H1 (cell line): ENCODE measurements around the gene SERPINB2. TPM values are rescaled to one million over a fixed set of nuclear protein-coding genes. Genes with fewer than 3 reads are reported as not detected.

ENCODE experiments used
- CTCF ChIA-PET: fragments of 300-600 bp; sonication (Branson Sonifier 250); formaldehyde crosslinking; loops from one replicate; lab custom pipeline; 2021; ENCODE audit not compliant: partially characterized antibody; lab: Charles Lee
- POLR2A ChIA-PET: fragments of 300-600 bp; sonication (Branson Sonifier 250); formaldehyde crosslinking; loops from one replicate; lab custom pipeline; 2021; ENCODE audit warnings: inconsistent platforms; ENCODE audit not compliant: partially characterized antibody; lab: Charles Lee
- DNase-seq, 2 experiments: peaks; one replicate each; pipeline versions ENCODE4 v3.0.0 to v3.0.0-alpha.2; 2010 to 2022; ENCODE audit warnings: low spot score in 2 of 2, low read depth in 1 of 2, mixed read lengths in 1 of 2
- FAIRE-seq: peaks from 2 replicates; lab custom pipeline; 2011; peaks lifted over from hg19 to GRCh38; lab: Jason Lieb, UNC
- H2AFZ ChIP-seq: 2 replicates; pipeline ENCODE4 v1.8.1; 2012; ENCODE audit warnings: low read length, inconsistent platforms
- H2AK5ac ChIP-seq: 2 replicates; pipeline ENCODE4 v1.6.1; 2013; ENCODE audit warnings: low read depth, low read length
- H2BK120ac ChIP-seq: replicated peaks from 2 replicates; pipeline ENCODE3; 2013; ENCODE audit warnings: low read depth, low read length, inconsistent platforms
- H2BK12ac ChIP-seq: 2 replicates; pipeline ENCODE4 v1.6.1; 2013; ENCODE audit warnings: low read depth, low read length
- H2BK15ac ChIP-seq: 2 replicates; pipeline ENCODE4 v1.6.1; 2013; ENCODE audit warnings: low read length
- H2BK20ac ChIP-seq: 2 replicates; pipeline ENCODE4 v1.6.1; 2013; ENCODE audit warnings: low read length
- H2BK5ac ChIP-seq: 2 replicates; pipeline ENCODE4 v1.6.1; 2013; ENCODE audit warnings: low read depth, low read length
- H3K14ac ChIP-seq: 2 replicates; pipeline ENCODE4 v1.6.1; 2013; ENCODE audit warnings: inconsistent platforms; ENCODE audit not compliant: insufficient read length
- H3K18ac ChIP-seq: 2 replicates; pipeline ENCODE4 v1.6.1; 2013; ENCODE audit warnings: low read length; ENCODE audit errors: extremely low read depth
- H3K23ac ChIP-seq: 2 replicates; pipeline ENCODE4 v1.6.1; 2013; ENCODE audit warnings: inconsistent platforms; ENCODE audit not compliant: insufficient read length
- H3K23me2 ChIP-seq: 2 replicates; pipeline ENCODE4 v1.6.1; 2013; ENCODE audit warnings: low read depth, low read length
- H3K27ac ChIP-seq: 2 replicates; pipeline ENCODE4 v1.6.1; 2011; ENCODE audit warnings: low read depth, low read length, inconsistent platforms
- H3K27me3 ChIP-seq, 4 experiments: replicated peaks in 1 of 4; 1 replicate in 1 of 4; 2 replicates in 3 of 4; pipeline versions ENCODE4 v1.6.1 to v1.8.1; 2011 to 2013; ENCODE audit warnings: low read length in 3 of 4, mild to moderate bottlenecking in 3 of 4, inconsistent platforms in 2 of 4, mixed read lengths in 2 of 4, moderate library complexity in 1 of 4; ENCODE audit not compliant: control insufficient read depth in 3 of 4, insufficient read depth in 3 of 4; ENCODE audit errors: extremely low read depth in 1 of 4
- H3K36me3 ChIP-seq, 4 experiments: 2 replicates each; pipeline versions ENCODE4 v1.6.1 to v1.8.1; 2011 to 2013; ENCODE audit warnings: mild to moderate bottlenecking in 4 of 4, low read length in 3 of 4, moderate library complexity in 2 of 4, control low read depth in 1 of 4, inconsistent platforms in 1 of 4; ENCODE audit not compliant: insufficient read depth in 4 of 4, control insufficient read depth in 2 of 4
- H3K4ac ChIP-seq: replicated peaks from 2 replicates; pipeline ENCODE3; 2013; ENCODE audit warnings: low read length, low read depth, mixed read lengths, inconsistent platforms; ENCODE audit not compliant: insufficient read length
- H3K4me1 ChIP-seq, 4 experiments: replicated peaks in 1 of 4; 1 replicate in 1 of 4; 2 replicates in 3 of 4; pipeline versions ENCODE4 v1.6.1 to v1.8.1; 2011 to 2013; ENCODE audit warnings: low read length in 3 of 4, inconsistent platforms in 2 of 4, mixed read lengths in 1 of 4; ENCODE audit not compliant: insufficient read depth in 4 of 4, control insufficient read depth in 3 of 4
- H3K4me2 ChIP-seq, 2 experiments: 2 replicates each; pipeline versions ENCODE4 v1.6.1 to v1.8.1; 2011 to 2013; ENCODE audit warnings: low read depth in 2 of 2, low read length in 2 of 2, control low read depth in 1 of 2, inconsistent platforms in 1 of 2, mild to moderate bottlenecking in 1 of 2; ENCODE audit not compliant: insufficient read depth in 1 of 2
- H3K4me3 ChIP-seq, 4 experiments: fragments of 200-600, 300-600 bp in 1 of 4; sonication (generic), shearing (Covaris generic), sonication (Bioruptor Twin) in 1 of 4; 2 replicates each; pipeline versions ENCODE4 v1.5.1 to v1.8.1; 2011 to 2016; ENCODE audit warnings: low read length in 4 of 4, low read depth in 3 of 4, control low read depth in 2 of 4, inconsistent platforms in 2 of 4, mild to moderate bottlenecking in 2 of 4, mixed read lengths in 1 of 4, moderate library complexity in 1 of 4; ENCODE audit not compliant: insufficient read depth in 2 of 4; ENCODE audit errors: extremely low read depth in 1 of 4
- H3K56ac ChIP-seq: replicated peaks from 2 replicates; pipeline ENCODE3; 2013; ENCODE audit warnings: low read depth, mild to moderate bottlenecking, mixed read lengths, low read length, inconsistent platforms; ENCODE audit not compliant: insufficient read length
- H3K79me1 ChIP-seq: 2 replicates; pipeline ENCODE4 v1.6.1; 2013; ENCODE audit warnings: low read depth, low read length, control low read depth
- H3K79me2 ChIP-seq, 2 experiments: 2 replicates each; pipeline versions ENCODE4 v1.6.1 to v1.8.1; 2012 to 2013; ENCODE audit warnings: low read length in 2 of 2, mild to moderate bottlenecking in 2 of 2, inconsistent platforms in 1 of 2; ENCODE audit not compliant: insufficient read depth in 2 of 2, control insufficient read depth in 1 of 2
- H3K9ac ChIP-seq, 4 experiments: replicated peaks in 1 of 4; 1 replicate in 1 of 4; 2 replicates in 3 of 4; pipeline versions ENCODE4 v1.6.1 to v1.8.1; 2011 to 2013; ENCODE audit warnings: low read depth in 3 of 4, low read length in 3 of 4, control low read depth in 2 of 4, mild to moderate bottlenecking in 2 of 4, moderate library complexity in 2 of 4, inconsistent platforms in 1 of 4; ENCODE audit errors: extremely low read depth in 1 of 4
- H3K9me3 ChIP-seq, 2 experiments: 2 replicates each; pipeline versions ENCODE4 v1.6.1 to v1.8.1; 2012 to 2013; ENCODE audit warnings: mild to moderate bottlenecking in 2 of 2, moderate library complexity in 2 of 2, control low read depth in 1 of 2, inconsistent platforms in 1 of 2, low read depth in 1 of 2, low read length in 1 of 2, mixed read lengths in 1 of 2; ENCODE audit not compliant: insufficient read depth in 2 of 2
- H4K20me1 ChIP-seq, 2 experiments: replicated peaks in 1 of 2; 2 replicates each; pipeline versions ENCODE3 to v1.8.1; 2011 to 2013; ENCODE audit warnings: inconsistent platforms in 2 of 2, low read length in 2 of 2, mild to moderate bottlenecking in 1 of 2; ENCODE audit not compliant: insufficient read depth in 2 of 2, control insufficient read depth in 1 of 2
- H4K5ac ChIP-seq: 2 replicates; pipeline ENCODE4 v1.6.1; 2013; ENCODE audit warnings: low read length, low read depth, mixed read lengths, inconsistent platforms; ENCODE audit not compliant: insufficient read length
- H4K8ac ChIP-seq: 2 replicates; pipeline ENCODE4 v1.8.0; 2013; ENCODE audit warnings: mild to moderate bottlenecking, moderate library complexity, low read length, inconsistent platforms; ENCODE audit not compliant: insufficient read depth; ENCODE audit errors: extremely low read depth
- H4K91ac ChIP-seq: replicated peaks from 2 replicates; pipeline ENCODE3; 2013; ENCODE audit warnings: low read length, mixed read lengths, inconsistent platforms; ENCODE audit not compliant: insufficient read length
- ATF3 ChIP-seq: IDR thresholded peaks from 2 replicates; pipeline ENCODE4 v1.6.1; 2011; ENCODE audit warnings: low read depth, mild to moderate bottlenecking, low read length; ENCODE audit not compliant: insufficient read depth
- BRCA1 ChIP-seq: IDR thresholded peaks from 2 replicates; pipeline ENCODE4 v1.6.1; 2012; ENCODE audit warnings: low read depth, low read length, improper control_type of control experiment
- CBX8 ChIP-seq: fragments of 300-800, 300-1000 bp; sonication (generic); IDR thresholded peaks from 2 replicates; pipeline ENCODE4 v1.7.1; 2016; ENCODE audit warnings: low read depth, low read length, borderline replicate concordance
- CREB1 ChIP-seq: IDR thresholded peaks from 2 replicates; pipeline ENCODE4 v1.6.1; 2012; ENCODE audit warnings: inconsistent platforms
- CTCF ChIP-seq, 3 experiments: IDR thresholded peaks; 1 replicate in 2 of 3; 2 replicates in 1 of 3; pipeline versions ENCODE4 v1.5.1 to v1.6.1; 2011; ENCODE audit warnings: low read length in 3 of 3, mild to moderate bottlenecking in 3 of 3, inconsistent platforms in 2 of 3, low read depth in 1 of 3, moderate library complexity in 1 of 3; ENCODE audit not compliant: insufficient read depth in 1 of 3; ENCODE audit errors: control extremely low read depth in 1 of 3
- EZH2 ChIP-seq: fragments of 200-600 bp; sonication (generic); IDR thresholded peaks from 2 replicates; pipeline ENCODE4 v1.7.1; 2012; ENCODE audit warnings: low read depth, mild to moderate bottlenecking, moderate library complexity, low read length, inconsistent platforms; ENCODE audit not compliant: severe bottlenecking
- JUND ChIP-seq: IDR thresholded peaks from 2 replicates; pipeline ENCODE4 v1.6.1; 2011; ENCODE audit warnings: mild to moderate bottlenecking, improper control_type of control experiment, low read length
- RBBP5 ChIP-seq: IDR thresholded peaks from 2 replicates; pipeline ENCODE4 v1.7.1; 2012; ENCODE audit warnings: low read depth, mild to moderate bottlenecking, inconsistent platforms, low read length, moderate library complexity, borderline replicate concordance
- RXRA ChIP-seq: IDR thresholded peaks from 2 replicates; pipeline ENCODE4 v1.6.1; 2011; ENCODE audit warnings: low read depth, mild to moderate bottlenecking, low read length, moderate library complexity; ENCODE audit not compliant: insufficient read depth
- SP4 ChIP-seq: IDR thresholded peaks from 2 replicates; pipeline ENCODE4 v1.6.1; 2012; ENCODE audit warnings: low read length, inconsistent platforms
- WGBS, 2 experiments: shearing (Covaris generic) in 1 of 2; methylation state at CpG; one replicate each; pipeline versions ENCODE4 v1.1.6 to v1.1.7; 2013 to 2015; ENCODE audit warnings: low lambda C conversion rate in 2 of 2, mixed read lengths in 2 of 2, inconsistent platforms in 1 of 2, low coverage in 1 of 2, missing lambda C conversion rate in 1 of 2; ENCODE audit not compliant: insufficient replicate concordance in 2 of 2, insufficient coverage in 1 of 2, insufficient read length in 1 of 2; ENCODE audit errors: extremely low coverage in 1 of 2, missing lambda C conversion rate in 1 of 2; 5-methylcytosine and 5-hydroxymethylcytosine counted together
- polyA plus RNA-seq, 7 experiments: library from polyadenylated mRNA; depleted of rRNA in 3 of 7; stranded (reverse) in 5 of 7; unstranded in 2 of 7; fragments of >200 nt in 5 of 7; fragments of 200-250 nt in 2 of 7; gene quantifications; 1 replicate in 5 of 7; 2 replicates in 1 of 7; 4 replicates in 1 of 7; pipeline versions ENCODE4 v1.2.1 to v1.2.3, GENCODE V29; 2011 to 2013; ENCODE audit warnings: missing spikeins in 2 of 7, mixed read lengths in 2 of 7
- total RNA-seq: library from RNA; stranded (reverse); fragmentation: NEBNext Ultra II Directional; extraction: Animal tissue kit (Norgen Biotek cat#: 25700); gene quantifications from 2 replicates; pipeline ENCODE4 v1.2.1, GENCODE V29; 2021

SERPINB2 gene
- total and polyA plus RNA-seq, 2 of the 8 experiments (the other 6 are each of a cell fraction or from before 2014, with no cell fraction given) = not detected

DNA sequence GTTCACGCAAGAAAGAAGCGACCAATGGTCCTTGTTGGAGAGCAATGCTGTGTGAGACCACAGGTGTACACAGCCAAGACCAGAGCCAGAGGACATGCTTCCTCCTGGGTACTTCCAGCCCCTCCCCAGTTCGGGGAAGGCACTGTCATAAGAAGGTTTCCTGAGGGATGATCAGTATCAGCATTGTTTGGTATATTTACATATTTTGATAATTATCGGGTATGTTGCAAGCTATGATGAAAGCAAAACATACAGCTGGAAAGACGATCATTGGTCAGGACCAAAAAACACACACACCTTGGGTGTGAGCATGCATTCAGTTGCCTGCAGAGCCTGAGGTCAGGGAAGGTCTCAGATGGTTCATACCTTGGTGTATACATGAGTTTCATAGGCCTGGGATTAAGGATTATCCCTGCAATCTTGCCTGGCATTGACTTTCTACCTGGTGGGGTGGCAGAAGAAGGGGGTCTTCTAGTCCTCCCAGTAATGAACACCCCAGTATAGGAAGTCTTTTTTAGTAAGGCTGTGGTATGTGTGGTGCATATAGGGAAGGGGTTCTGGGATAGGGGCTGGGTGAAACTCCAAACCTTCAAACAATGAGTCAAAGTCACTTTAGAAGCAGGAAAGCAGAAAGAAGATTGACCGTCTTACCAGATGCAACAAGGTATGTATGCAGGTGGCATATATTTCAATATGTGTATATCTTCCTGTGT lies 2.9 kb downstream of the SERPINB2 start:
- DNase-seq (no peak), FAIRE-seq (no peak)
- Histone ChIP-seq H4K5ac (no peak overlapping the region), H2AK5ac (no peak overlapping the region), H2AFZ (no peak overlapping the region), H3K27me3 (no peaks in the 10 kb centered on the region), H3K4me1 (no peaks in the 10 kb centered on the region), H2BK15ac (no peak overlapping the region), H3K4me3 (no peak overlapping the region), H3K56ac (no peak overlapping the region), H3K4me2 (no peak overlapping the region), H3K9me3 (no peaks in the 10 kb centered on the region), H3K23me2 (no peaks in the 10 kb centered on the region), H3K79me2 (no peaks in the 10 kb centered on the region), H2BK120ac (no peak overlapping the region), H3K27ac (no peak overlapping the region), H2BK20ac (no peak overlapping the region), H3K18ac (no peak overlapping the region), H4K91ac (no peak overlapping the region), H2BK12ac (no peak overlapping the region), H3K9ac (no peak overlapping the region), H4K8ac (no peak overlapping the region; the same call in 1 of the 2 replicates), H2BK5ac (no peak overlapping the region), H3K4ac (no peak overlapping the region), H3K79me1 (no peaks in the 10 kb centered on the region), H3K36me3 (no peaks in the 10 kb centered on the region), H3K23ac (no peak overlapping the region), H3K14ac (no peak overlapping the region), H4K20me1 (no peaks in the 10 kb centered on the region)
- ChIA-PET CTCF (interaction anchor here (1.1 to 1.6 kb wide), 3 partner anchors 11 to 73 kb away, joined by 4 to 6 read pairs (median 5); no protein-coding TSS in a partner anchor), POLR2A (no interaction called here)
- 90% methylated on average over 6 of the region's 6 CpGs; no CpG with 5 or more reads in 1 of the 2 experiments for WGBS, 2 experiments
- TF ChIP-seq RBBP5 (no peak), CREB1 (no peak), SP4 (no peak), RXRA (no peak), CBX8 (no peak), BRCA1 (no peak), ATF3 (no peak), EZH2 (no peak), JUND (no peak), CTCF (IDR thresholded peaks at IDR 0.05; ENCODE audit: control extremely low read depth in 1 of 3, insufficient read depth in 1 of 3, low read depth in 1 of 3, low read length in 3 of 3) (no peak)
